ENCODE measurements around the gene ACSS1.

DNA sequence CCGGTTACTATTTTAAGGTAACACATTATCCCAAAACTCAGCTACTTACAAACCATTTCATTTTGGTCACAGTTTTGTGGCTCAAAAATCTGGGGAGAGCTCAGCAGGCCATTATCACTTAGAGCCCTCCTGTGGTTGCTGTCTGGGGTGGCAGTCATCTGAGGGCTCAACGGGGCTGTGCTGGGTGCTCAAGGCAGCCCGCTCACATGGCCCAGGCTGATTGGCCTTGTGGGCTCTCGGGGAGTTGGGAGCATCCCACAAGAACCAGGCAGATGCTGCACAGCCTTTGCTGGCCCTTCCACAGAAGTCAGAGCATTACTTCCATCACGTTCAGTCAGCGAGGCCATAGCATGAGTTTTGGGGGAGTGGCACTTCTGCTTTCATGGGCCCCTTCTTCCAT, 30.3 kb upstream of the ACSS1 start:
- TF ChIP-seq, protein P1, sequence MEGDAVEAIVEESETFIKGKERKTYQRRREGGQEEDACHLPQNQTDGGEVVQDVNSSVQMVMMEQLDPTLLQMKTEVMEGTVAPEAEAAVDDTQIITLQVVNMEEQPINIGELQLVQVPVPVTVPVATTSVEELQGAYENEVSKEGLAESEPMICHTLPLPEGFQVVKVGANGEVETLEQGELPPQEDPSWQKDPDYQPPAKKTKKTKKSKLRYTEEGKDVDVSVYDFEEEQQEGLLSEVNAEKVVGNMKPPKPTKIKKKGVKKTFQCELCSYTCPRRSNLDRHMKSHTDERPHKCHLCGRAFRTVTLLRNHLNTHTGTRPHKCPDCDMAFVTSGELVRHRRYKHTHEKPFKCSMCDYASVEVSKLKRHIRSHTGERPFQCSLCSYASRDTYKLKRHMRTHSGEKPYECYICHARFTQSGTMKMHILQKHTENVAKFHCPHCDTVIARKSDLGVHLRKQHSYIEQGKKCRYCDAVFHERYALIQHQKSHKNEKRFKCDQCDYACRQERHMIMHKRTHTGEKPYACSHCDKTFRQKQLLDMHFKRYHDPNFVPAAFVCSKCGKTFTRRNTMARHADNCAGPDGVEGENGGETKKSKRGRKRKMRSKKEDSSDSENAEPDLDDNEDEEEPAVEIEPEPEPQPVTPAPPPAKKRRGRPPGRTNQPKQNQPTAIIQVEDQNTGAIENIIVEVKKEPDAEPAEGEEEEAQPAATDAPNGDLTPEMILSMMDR (IDR thresholded peaks at IDR 0.05), result no peak
- no peak for TF ChIP-seq POLR2AphosphoS5 (IDR thresholded peaks at IDR 0.05)
- TF ChIP-seq POLR2A (IDR thresholded peaks at IDR 0.05), result no peak
